Hindlimb muscle (tissue), 1 donor: ENCODE results near the gene HJURP. TPM values are rescaled to one million over a fixed set of nuclear protein-coding genes. Genes with fewer than 3 reads are reported as not detected.

Experiments used
- DNase-seq: peaks from one replicate; pipeline ENCODE4 v3.0.0-alpha.2; 2013
- polyA plus RNA-seq: library from polyadenylated mRNA; unstranded; fragments of 120-200 nt; gene quantifications from one replicate; pipeline ENCODE4 v1.2.1, GENCODE V29; 2013; ENCODE audit not compliant: insufficient read length

The HJURP gene
- polyA plus RNA-seq, 1 donor: 7.5 TPM

GRCh38 chr2:233791883-233792329 lies 62.4 kb downstream of the HJURP start:
- DNase-seq: no peak

GRCh38 chr2:233791151-233791882 lies 63.0 kb downstream of the HJURP start:
- DNase-seq: no peak

- no peak for DNase-seq
These were observed 64.8 kb downstream of the HJURP start for GRCh38 chr2:233789554-233789953.

Other genes with a start within 250 kb of the HJURP start
- gene UGT1A8, start 236.9 kb downstream of the HJURP start, polyA plus RNA-seq: not detected
- not detected for gene UGT1A10, start 218.1 kb downstream of the HJURP start, polyA plus RNA-seq
- gene UGT1A9, start 182.6 kb downstream of the HJURP start, polyA plus RNA-seq: not detected
- gene UGT1A7, start 172.6 kb downstream of the HJURP start, polyA plus RNA-seq: not detected
- gene UGT1A6, start 161.6 kb downstream of the HJURP start, polyA plus RNA-seq: not detected
- not detected for gene UGT1A5, start 141.6 kb downstream of the HJURP start, polyA plus RNA-seq
- not detected for gene UGT1A4, start 135.8 kb downstream of the HJURP start, polyA plus RNA-seq
- not detected for gene UGT1A3, start 125.5 kb downstream of the HJURP start, polyA plus RNA-seq
- gene UGT1A1, start 94.3 kb downstream of the HJURP start, polyA plus RNA-seq: not detected
- gene MROH2A, start 76.2 kb downstream of the HJURP start, polyA plus RNA-seq: not detected
- gene TRPM8, start 62.8 kb upstream of the HJURP start, polyA plus RNA-seq: 0.17 TPM
- gene SPP2, start 196.2 kb upstream of the HJURP start, polyA plus RNA-seq: not detected